KOPT-K1 (cell line): ENCODE data around the gene NUP93.

ENCODE experiments used
- H3K27ac ChIP-seq: fragments of 200-600 bp; sonication (generic); 2 replicates; pipeline ENCODE4 v1.5.1; 2016; ENCODE audit warnings: antibody characterized with exemption, mild to moderate bottlenecking, low read depth, low read length; ENCODE audit not compliant: poor library complexity, severe bottlenecking
- H3K36me3 ChIP-seq: fragments of 200-600 bp; sonication (generic); 2 replicates; pipeline ENCODE4 v1.5.1; 2017; ENCODE audit warnings: antibody characterized with exemption, mild to moderate bottlenecking, low read length, moderate library complexity; ENCODE audit not compliant: insufficient read depth
- H3K9me3 ChIP-seq: fragments of 200-600 bp; sonication (generic); 2 replicates; pipeline ENCODE4 v1.5.1; 2017; ENCODE audit warnings: antibody characterized with exemption, low read length, mild to moderate bottlenecking; ENCODE audit not compliant: insufficient read depth, poor library complexity, severe bottlenecking

NUP93 gene

GRCh38 chr16:56847173-56847910, 117.4 kb downstream of the NUP93 start:
- Histone ChIP-seq H3K9me3 (no peaks in the 10 kb centered on the region), H3K27ac (peak overlapping the region; percentile 27), H3K36me3 (peaks cover 37% of the 10 kb centered on the region)

DNA sequence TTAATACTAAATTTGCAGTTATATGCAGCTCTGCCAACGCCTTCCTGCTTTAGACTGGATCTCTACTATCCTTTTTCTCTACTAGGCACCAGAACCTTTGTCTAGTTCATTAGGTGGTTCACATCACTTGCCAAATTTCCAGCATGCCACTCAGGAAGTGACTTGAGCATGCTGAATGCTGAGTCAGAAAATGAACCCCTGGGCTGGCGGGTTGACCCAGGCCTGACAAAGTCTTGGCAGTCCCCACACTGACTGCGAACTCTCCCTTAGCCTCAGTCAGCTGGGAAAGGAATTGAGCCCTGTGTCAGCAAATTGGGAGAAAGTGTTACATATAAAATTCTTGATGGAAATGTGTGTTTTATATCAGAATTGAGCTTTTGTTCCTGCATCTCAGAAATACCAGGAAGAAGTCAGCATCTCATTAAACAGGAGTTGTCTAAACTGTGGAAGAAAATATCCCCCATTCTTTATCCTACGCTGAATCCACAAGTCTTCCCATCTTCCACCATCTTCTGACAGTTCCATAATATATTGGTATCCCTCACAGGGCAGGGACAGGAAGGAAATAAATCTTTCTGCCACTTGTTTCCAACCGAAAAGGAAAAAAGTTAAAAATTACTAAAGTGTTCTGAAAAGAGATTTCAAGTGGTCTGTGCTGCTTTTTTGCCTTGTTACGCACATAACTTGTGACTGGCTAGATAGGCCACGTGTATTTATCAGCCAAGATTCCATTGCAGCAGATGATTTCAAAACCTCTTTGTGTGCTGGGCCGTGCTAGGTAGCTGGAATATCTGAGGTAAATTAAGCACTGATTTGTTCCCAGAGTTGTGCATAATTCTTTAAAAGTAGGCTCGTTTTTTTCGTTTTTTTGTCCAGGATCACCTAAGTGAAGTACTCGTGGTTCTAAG, 118.4 kb downstream of the NUP93 start:
- peaks cover 27% of the 10 kb centered on the region for H3K36me3 ChIP-seq
- H3K27ac ChIP-seq: peak overlapping the region; percentile 33
- H3K9me3 ChIP-seq: no peaks in the 10 kb centered on the region

DNA sequence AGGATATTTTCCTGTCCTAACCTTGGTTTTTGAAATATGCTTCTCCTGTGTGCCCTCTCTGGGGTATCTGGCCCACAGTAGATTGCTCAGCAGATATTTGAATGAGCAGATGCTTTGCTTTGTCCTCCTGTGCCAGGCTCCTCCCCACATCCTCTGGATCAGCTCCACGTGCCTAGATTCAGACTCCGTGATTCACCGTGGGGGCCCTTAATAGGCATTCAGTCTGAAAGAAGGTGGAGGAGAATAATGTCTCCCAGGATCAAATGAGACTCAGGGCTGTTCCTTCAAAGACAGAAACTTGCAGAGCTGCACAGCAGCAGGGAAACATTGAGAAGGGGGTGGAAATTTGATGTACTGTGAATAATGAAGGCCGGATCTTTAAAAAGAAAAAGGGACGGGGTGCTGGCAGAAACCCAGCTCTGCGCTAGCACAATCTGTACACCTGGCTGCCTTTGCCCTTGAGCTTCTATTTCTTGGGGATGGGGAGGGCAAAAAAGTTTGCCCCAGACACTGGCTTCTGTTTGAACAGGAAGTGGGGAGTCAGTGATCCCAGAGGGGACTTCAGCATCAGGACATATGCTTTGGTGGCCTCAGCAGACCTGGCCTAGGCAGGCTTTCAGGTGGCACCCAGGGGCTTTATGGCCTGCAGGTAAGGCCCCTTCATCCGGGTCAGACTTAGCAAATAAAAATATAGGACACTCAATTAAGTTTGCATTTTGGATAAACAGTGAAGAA, 119.2 kb downstream of the NUP93 start:
- Histone ChIP-seq H3K36me3 (peaks cover 19% of the 10 kb centered on the region), H3K9me3 (no peaks in the 10 kb centered on the region), H3K27ac (peak overlapping the region; percentile 33)

GRCh38 chr16:56849690-56850680, 120.1 kb downstream of the NUP93 start:
- peak overlapping the region; percentile 33 for H3K27ac ChIP-seq

GRCh38 chr16:56851671-56852400, 121.9 kb downstream of the NUP93 start:
- Histone ChIP-seq H3K36me3 (no peaks in the 10 kb centered on the region; the same call in 1 of the 2 replicates), H3K27ac (no peak overlapping the region), H3K9me3 (no peaks in the 10 kb centered on the region)

More at GRCh38 chr16:56849690-56850680, 120.1 kb downstream of the NUP93 start:
- H3K36me3 ChIP-seq: peaks cover 10% of the 10 kb centered on the region; the same call in 1 of the 2 replicates
- no peaks in the 10 kb centered on the region for H3K9me3 ChIP-seq

GRCh38 chr16:56852401-56852730, 122.4 kb downstream of the NUP93 start:
- Histone ChIP-seq H3K27ac (no peak overlapping the region), H3K9me3 (no peaks in the 10 kb centered on the region), H3K36me3 (no peaks in the 10 kb centered on the region)

DNA sequence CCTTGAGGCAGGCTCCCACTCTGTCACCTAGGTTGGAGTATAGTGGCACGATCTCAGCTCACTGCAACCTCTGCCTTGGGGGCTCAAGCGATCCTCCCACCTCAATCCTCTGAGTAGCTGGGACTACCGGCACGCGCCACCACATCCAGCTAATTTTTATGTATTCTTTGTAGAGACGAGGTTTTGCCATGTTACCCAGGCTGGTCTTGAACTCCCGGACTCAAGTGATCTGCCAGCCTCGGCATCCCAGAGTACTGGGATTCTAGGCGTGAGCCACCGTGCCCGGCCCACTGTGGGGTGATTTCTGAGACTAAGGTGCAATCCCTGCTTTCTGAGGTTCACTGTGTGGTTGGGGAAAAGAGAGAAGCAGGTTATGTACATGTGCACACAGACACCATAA, 123.0 kb downstream of the NUP93 start:
- no peaks in the 10 kb centered on the region for H3K36me3 ChIP-seq
- H3K9me3 ChIP-seq: no peaks in the 10 kb centered on the region
- H3K27ac ChIP-seq: no peak overlapping the region

DNA sequence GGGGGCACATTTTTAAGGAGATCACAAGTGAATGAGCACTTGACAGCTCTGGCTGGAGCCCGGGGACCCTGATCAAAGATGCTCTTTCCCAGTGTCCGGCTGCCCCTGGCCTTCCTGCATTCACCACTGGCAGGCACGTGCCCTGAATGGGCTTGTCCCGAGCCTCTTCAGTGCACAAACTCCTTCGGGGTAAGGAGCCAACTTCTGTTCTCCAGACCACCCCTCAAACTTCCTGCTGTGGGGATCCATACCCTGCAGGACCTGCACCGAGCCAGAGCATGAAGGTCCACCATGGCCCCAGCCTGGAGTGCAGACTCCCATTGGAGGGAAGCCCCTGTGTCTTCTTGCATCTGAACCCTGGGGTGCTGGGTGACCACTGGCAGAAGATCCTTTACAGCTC, 125.3 kb downstream of the NUP93 start:
- Histone ChIP-seq H3K27ac (no peak overlapping the region), H3K36me3 (no peaks in the 10 kb centered on the region), H3K9me3 (no peaks in the 10 kb centered on the region)

DNA sequence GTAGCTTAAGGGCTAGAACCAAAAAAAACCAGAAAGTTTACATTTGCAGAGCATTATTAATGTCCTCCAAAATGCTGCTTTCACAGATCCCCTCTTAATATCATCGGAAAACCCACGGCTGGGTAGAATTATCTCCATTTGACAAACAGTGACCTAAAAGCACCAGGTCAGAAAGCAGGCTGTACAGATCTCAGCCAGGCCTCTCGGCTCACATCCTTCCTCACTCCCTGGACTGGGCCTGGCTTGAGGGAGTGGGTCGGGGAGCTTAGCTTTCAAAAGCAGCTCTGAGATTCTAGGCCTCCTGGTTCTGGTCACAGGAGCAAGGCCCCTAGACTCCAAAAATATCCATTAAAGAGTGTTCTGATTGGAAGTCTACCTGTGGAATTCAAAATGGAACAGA, 126.0 kb downstream of the NUP93 start:
- H3K36me3 ChIP-seq: no peaks in the 10 kb centered on the region
- H3K9me3 ChIP-seq: no peaks in the 10 kb centered on the region
- no peak overlapping the region for H3K27ac ChIP-seq

GRCh38 chr16:56856876-56857447, 127.0 kb downstream of the NUP93 start:
- Histone ChIP-seq H3K9me3 (no peaks in the 10 kb centered on the region), H3K27ac (no peak overlapping the region), H3K36me3 (no peaks in the 10 kb centered on the region)

- H3K9me3 ChIP-seq: no peaks in the 10 kb centered on the region
- H3K36me3 ChIP-seq: no peaks in the 10 kb centered on the region
- H3K27ac ChIP-seq: no peak overlapping the region
These were observed 128.4 kb downstream of the NUP93 start for GRCh38 chr16:56858374-56858773.

GRCh38 chr16:56859636-56860035, 129.7 kb downstream of the NUP93 start:
- no peaks in the 10 kb centered on the region for H3K36me3 ChIP-seq
- peak overlapping the region; percentile 78 for H3K27ac ChIP-seq
- H3K9me3 ChIP-seq: no peaks in the 10 kb centered on the region

- no peaks in the 10 kb centered on the region for H3K9me3 ChIP-seq
- no peaks in the 10 kb centered on the region for H3K36me3 ChIP-seq
- peak overlapping the region; percentile 78 for H3K27ac ChIP-seq
These were observed 130.5 kb downstream of the NUP93 start for GRCh38 chr16:56860226-56861020.
